Hindlimb muscle (tissue), 1 donor: ENCODE data around the gene PCSK2. TPM values are rescaled to one million over a fixed set of nuclear protein-coding genes. Genes with fewer than 3 reads are reported as not detected.

Experiments
- DNase-seq: peaks from one replicate; pipeline ENCODE4 v3.0.0-alpha.2; 2013
- polyA plus RNA-seq: library from polyadenylated mRNA; unstranded; fragments of 120-200 nt; gene quantifications from one replicate; pipeline ENCODE4 v1.2.1, GENCODE V29; 2013; ENCODE audit not compliant: insufficient read length

The PCSK2 gene
- polyA plus RNA-seq, 1 donor: 0.71 TPM

GRCh38 chr20:17452441-17452840 is 225.6 kb downstream of the PCSK2 start:
- no peak for DNase-seq

GRCh38 chr20:17453592-17453991 is 226.8 kb downstream of the PCSK2 start:
- DNase-seq: no peak

- peak; percentile 19 for DNase-seq
Measured at GRCh38 chr20:17456279-17456678, 229.4 kb downstream of the PCSK2 start.

GRCh38 chr20:17457079-17457478 is 230.2 kb downstream of the PCSK2 start:
- DNase-seq: no peak

- no peak for DNase-seq
Measured at GRCh38 chr20:17457588-17458190, 230.8 kb downstream of the PCSK2 start.

GRCh38 chr20:17460119-17460518 is 233.3 kb downstream of the PCSK2 start:
- no peak for DNase-seq

GRCh38 chr20:17461941-17462340 is 235.1 kb downstream of the PCSK2 start:
- DNase-seq: no peak

GRCh38 chr20:17463711-17464110 is 236.9 kb downstream of the PCSK2 start:
- no peak for DNase-seq

GRCh38 chr20:17465236-17465635 is 238.4 kb downstream of the PCSK2 start:
- DNase-seq: no peak

GRCh38 chr20:17466641-17467040 is 239.8 kb downstream of the PCSK2 start:
- no peak for DNase-seq

GRCh38 chr20:17467120-17467655 is 240.3 kb downstream of the PCSK2 start:
- DNase-seq: no peak

- no peak for DNase-seq
Measured at GRCh38 chr20:17468073-17468840, 241.4 kb downstream of the PCSK2 start.

GRCh38 chr20:17469246-17470030 is 242.6 kb downstream of the PCSK2 start:
- DNase-seq: no peak

GRCh38 chr20:17470521-17470920 is 243.7 kb downstream of the PCSK2 start:
- DNase-seq: no peak

- no peak for DNase-seq
Measured at GRCh38 chr20:17470973-17471372, 244.1 kb downstream of the PCSK2 start.

- DNase-seq: no peak
Measured at GRCh38 chr20:17471606-17472187, 244.9 kb downstream of the PCSK2 start.

- DNase-seq: no peak
Measured at GRCh38 chr20:17473659-17474058, 246.8 kb downstream of the PCSK2 start.

GRCh38 chr20:17479063-17479657 is 252.3 kb downstream of the PCSK2 start:
- DNase-seq: no peak

GRCh38 chr20:17480696-17481095 is 253.9 kb downstream of the PCSK2 start:
- no peak for DNase-seq

- DNase-seq: no peak
Measured at GRCh38 chr20:17481661-17482060, 254.8 kb downstream of the PCSK2 start.

GRCh38 chr20:17482536-17482935 is 255.7 kb downstream of the PCSK2 start:
- no peak for DNase-seq

- no peak for DNase-seq
Measured at GRCh38 chr20:17485017-17485416, 258.2 kb downstream of the PCSK2 start.
